K562 (cell line): ENCODE results near the gene EPB42. TPM values are rescaled to one million over a fixed set of nuclear protein-coding genes. Genes with fewer than 3 reads are reported as not detected.

Experiments
- ATAC-seq: fragments of 200-7000 bp; cut with Tn5 transposase; 3 replicates; pipeline ENCODE4 v1.9.1; 2020; ENCODE audit warnings: moderate library complexity
- BruUV-seq: library from RNA; stranded (reverse); fragments of 400-500 nt; replicated peaks from 2 replicates; lab custom pipeline; 2021; lab: Mats Ljungman, UMichigan
- CTCF ChIA-PET: fragments of 300-600 bp; formaldehyde crosslinking; extraction: SDS; loops from one replicate; lab custom pipeline; 2021; ENCODE audit warnings: low intra/inter-chr PET ratio; lab: Yijun Ruan, JAX
- POLR2A ChIA-PET: fragments of 300-600, 350-650 bp; sonication (Branson Sonifier 250); formaldehyde crosslinking; extraction: SDS; loops from one replicate; lab custom pipeline; 2021; ENCODE audit warnings: antibody characterized with exemption, inconsistent platforms; lab: Yijun Ruan, JAX
- DNase-seq, 4 experiments: peaks; one replicate each; pipeline versions ENCODE4 v3.0.0 to v3.0.0-alpha.2; 2011 to 2018; ENCODE audit warnings: low spot score in 3 of 4, mixed read lengths in 3 of 4; ENCODE audit errors: extremely low read depth in 1 of 4
- FAIRE-seq: peaks from 2 replicates; lab custom pipeline; 2011; peaks lifted over from hg19 to GRCh38; lab: Jason Lieb, UNC
- H2AFZ ChIP-seq: 2 replicates; pipeline ENCODE4 v1.6.0; 2011; ENCODE audit warnings: low read depth, low read length, control low read depth, inconsistent platforms
- H3K27ac ChIP-seq: fragments of 200-600 bp; 3 replicates; pipeline ENCODE4 v1.8.0; 2011; ENCODE audit warnings: low read depth, mild to moderate bottlenecking, control low read depth, inconsistent platforms, low read length, moderate library complexity, mixed read lengths; ENCODE audit errors: extremely low read depth
- H3K27me3 ChIP-seq, 2 experiments: fragments of 300-600 bp in 1 of 2; 2 replicates in 1 of 2; 3 replicates in 1 of 2; pipeline versions ENCODE4 v1.6.0 to v1.8.0; 2011; ENCODE audit warnings: inconsistent platforms in 2 of 2, low read length in 2 of 2, mild to moderate bottlenecking in 1 of 2, mixed read lengths in 1 of 2, moderate library complexity in 1 of 2; ENCODE audit not compliant: control insufficient read depth in 2 of 2, insufficient read depth in 2 of 2
- H3K36me3 ChIP-seq: fragments of 300-600 bp; 3 replicates; pipeline ENCODE4 v1.8.0; 2011; ENCODE audit warnings: mild to moderate bottlenecking, low read length, inconsistent platforms; ENCODE audit not compliant: control insufficient read depth, insufficient read depth
- H3K4me1 ChIP-seq, 2 experiments: fragments of 200-600 bp in 1 of 2; replicated peaks in 1 of 2; 2 replicates in 1 of 2; 3 replicates in 1 of 2; pipeline versions ENCODE4 v1.5.1 to v1.8.0; 2011; ENCODE audit warnings: inconsistent platforms in 2 of 2, low read length in 2 of 2, mild to moderate bottlenecking in 1 of 2, mixed read lengths in 1 of 2, moderate library complexity in 1 of 2; ENCODE audit not compliant: control insufficient read depth in 2 of 2, insufficient read depth in 2 of 2
- H3K4me2 ChIP-seq: 2 replicates; pipeline ENCODE4 v1.6.1; 2011; ENCODE audit warnings: low read length, control low read depth, inconsistent platforms, mixed read lengths; ENCODE audit not compliant: insufficient read depth
- H3K4me3 ChIP-seq: fragments of 200-600 bp; sonication (generic), shearing (Covaris generic); 2 replicates; pipeline ENCODE4 v1.5.1; 2016; ENCODE audit warnings: control low read depth, inconsistent platforms
- H3K79me2 ChIP-seq: fragments of 200-600 bp; 3 replicates; pipeline ENCODE4 v1.8.0; 2011; ENCODE audit warnings: low read length, inconsistent platforms; ENCODE audit not compliant: control insufficient read depth, insufficient read depth
- H3K9ac ChIP-seq, 2 experiments: 2 replicates each; pipeline versions ENCODE4 v1.6.0 to v1.6.1; 2011; ENCODE audit warnings: low read depth in 2 of 2, low read length in 2 of 2, control low read depth in 1 of 2, inconsistent platforms in 1 of 2, mild to moderate bottlenecking in 1 of 2, mixed read lengths in 1 of 2; ENCODE audit not compliant: insufficient read depth in 1 of 2
- H3K9me1 ChIP-seq: one replicate; pipeline ENCODE4 v1.6.0; 2011; ENCODE audit warnings: inconsistent platforms, mild to moderate bottlenecking, low read length, moderate library complexity; ENCODE audit not compliant: control insufficient read depth, insufficient read depth
- H3K9me3 ChIP-seq: replicated peaks from 2 replicates; pipeline ENCODE4 v1.5.1; 2011; ENCODE audit warnings: low read depth, low read length, inconsistent platforms; ENCODE audit not compliant: control insufficient read depth, insufficient read depth
- H4K20me1 ChIP-seq: replicated peaks from 2 replicates; pipeline ENCODE4 v1.6.1; 2011; ENCODE audit warnings: low read length, inconsistent platforms, mixed read lengths; ENCODE audit not compliant: control insufficient read depth, insufficient read depth
- DIDO1 ChIP-seq: fragments of 450-650 bp; IDR thresholded peaks from 2 replicates; pipeline ENCODE4 v1.6.1; 2016; ENCODE audit warnings: low read depth, missing biosample characterization, missing genetic modification characterization
- HDAC3 ChIP-seq: fragments of 450-650 bp; IDR thresholded peaks from 2 replicates; pipeline ENCODE4 v1.6.1; 2018; ENCODE audit warnings: borderline replicate concordance, mild to moderate bottlenecking, moderate library complexity; ENCODE audit not compliant: partially characterized antibody
- MAFK ChIP-seq: IDR thresholded peaks from 2 replicates; pipeline ENCODE4 v1.6.1; 2011; ENCODE audit warnings: low read length, improper control_type of control experiment
- MEF2D ChIP-seq: conservative IDR thresholded peaks from 2 replicates; pipeline ENCODE4 v1.6.1; 2016; ENCODE audit warnings: low read depth, missing genetic modification characterization, missing compliant biosample characterization
- MEIS2 ChIP-seq: fragments of 450-650 bp; IDR thresholded peaks from 2 replicates; pipeline ENCODE4 v1.6.1; 2014; ENCODE audit warnings: mild to moderate bottlenecking; ENCODE audit not compliant: partially characterized antibody
- NRF1 ChIP-seq, 2 experiments: fragments of 450-650 bp; IDR thresholded peaks in 1 of 2; conservative IDR thresholded peaks in 1 of 2; 2 replicates each; pipeline ENCODE4 v1.6.1; 2014; ENCODE audit warnings: mild to moderate bottlenecking in 2 of 2
- OTX1 ChIP-seq: fragments of 450-650 bp; formaldehyde crosslinking; IDR thresholded peaks from 2 replicates; pipeline ENCODE4 v1.4.0; 2022; ENCODE audit warnings: mild to moderate bottlenecking
- SMARCA4 ChIP-seq: fragments of 450-650 bp; IDR thresholded peaks from 2 replicates; pipeline ENCODE4 v1.6.1; 2016
- WHSC1 ChIP-seq: IDR thresholded peaks from one replicate; pipeline ENCODE4 v1.6.1; 2012; ENCODE audit warnings: low read length, control low read depth, inconsistent platforms
- ZBTB33 ChIP-seq: sonication (generic); formaldehyde crosslinking; IDR thresholded peaks from 2 replicates; pipeline ENCODE4 v1.8.1; 2023; ENCODE audit warnings: mild to moderate bottlenecking, missing genetic modification reagents
- ZBTB7A ChIP-seq: IDR thresholded peaks from 2 replicates; pipeline ENCODE4 v1.6.1; 2011; ENCODE audit warnings: low read depth, mild to moderate bottlenecking, low read length, moderate library complexity, borderline replicate concordance; ENCODE audit not compliant: control insufficient read depth
- ZC3H8 ChIP-seq: fragments of 450-650 bp; IDR thresholded peaks from 2 replicates; pipeline ENCODE4 v1.6.1; 2017
- ZNF174 ChIP-seq: fragments of 250-450 bp; sonication (Bioruptor Pico); IDR thresholded peaks from 2 replicates; pipeline ENCODE4 v1.4.0; 2020; ENCODE audit warnings: mild to moderate bottlenecking
- ZNF408 ChIP-seq: fragments of 250-450 bp; sonication (Bioruptor Pico); IDR thresholded peaks from 2 replicates; pipeline ENCODE4 v1.4.0; 2020; ENCODE audit warnings: low read depth, mild to moderate bottlenecking, moderate library complexity
- ZNF766 ChIP-seq: fragments of 200-800 bp; sonication (Bioruptor generic); conservative IDR thresholded peaks from 2 replicates; pipeline ENCODE4 v1.6.1; 2016; ENCODE audit warnings: missing genetic modification characterization, missing compliant biosample characterization
- ZSCAN29 ChIP-seq: fragments of 450-650 bp; IDR thresholded peaks from 2 replicates; pipeline ENCODE4 v1.6.1; 2017
- WGBS: fragments of 100-300 bp; shearing (Covaris generic); methylation state at CpG from one replicate; pipeline ENCODE4 v1.1.6; 2016; ENCODE audit warnings: low coverage, mixed read lengths; ENCODE audit not compliant: insufficient coverage; ENCODE audit errors: missing lambda C conversion rate; 5-methylcytosine and 5-hydroxymethylcytosine counted together
- in situ Hi-C: fragments of 300-500 bp; cut with MboI; formaldehyde crosslinking; loops from 4 replicates; pipeline ENCODE4 v1.15.0; 2018; ENCODE audit warnings: inconsistent platforms, mixed read lengths
- intact Hi-C: fragments of 100-400 bp; cut with micrococcal nuclease; formaldehyde crosslinking; loops from 2 replicates; pipeline ENCODE4 v1.14.2; 2022
- polyA plus RNA-seq, 8 experiments: library from polyadenylated mRNA; depleted of rRNA in 4 of 8; stranded (reverse) in 5 of 8; unstranded in 3 of 8; fragments of >200 nt; fragmentation: Nextera tagmentation in 2 of 8; fragmentation: Illumina TruSeq in 1 of 8; extraction: Ambion mirVana in 2 of 8; extraction: Trizol in 1 of 8; gene quantifications; 2 replicates each; pipeline versions ENCODE4 v1.2.1 to v1.2.3, GENCODE V29; 2011 to 2014; ENCODE audit warnings: inconsistent platforms in 1 of 8, missing spikeins in 1 of 8
- total RNA-seq, 7 experiments: library from RNA; depleted of rRNA in 6 of 7; stranded (reverse); fragments of >200 nt in 6 of 7; fragmentation: Illumina TruSeq in 2 of 7; extraction: Trizol in 2 of 7; gene quantifications; 2 replicates each; pipeline versions ENCODE4 v1.2.1 to v1.2.3, GENCODE V29; 2011 to 2021; ENCODE audit warnings: low replicate concordance in 1 of 7
- TF ChIP-seq, protein P1 (sequence below): IDR thresholded peaks from 2 replicates; pipeline ENCODE4 v1.6.1; 2014; ENCODE audit warnings: antibody characterized with exemption
- TF ChIP-seq, protein P2 (sequence below): fragments of 250-450 bp; sonication (Bioruptor Pico); IDR thresholded peaks from 2 replicates; pipeline ENCODE4 v1.4.0; 2020

Gene EPB42
- total and polyA plus RNA-seq, 9 of the 15 experiments (the other 6 are each of a cell fraction or from before 2014, with no cell fraction given), result 0.38 to 2.3 (median 1.4) TPM

- in situ Hi-C loops, result no loop called here
- TF ChIP-seq WHSC1, result no peak
- TF ChIP-seq, protein P1, sequence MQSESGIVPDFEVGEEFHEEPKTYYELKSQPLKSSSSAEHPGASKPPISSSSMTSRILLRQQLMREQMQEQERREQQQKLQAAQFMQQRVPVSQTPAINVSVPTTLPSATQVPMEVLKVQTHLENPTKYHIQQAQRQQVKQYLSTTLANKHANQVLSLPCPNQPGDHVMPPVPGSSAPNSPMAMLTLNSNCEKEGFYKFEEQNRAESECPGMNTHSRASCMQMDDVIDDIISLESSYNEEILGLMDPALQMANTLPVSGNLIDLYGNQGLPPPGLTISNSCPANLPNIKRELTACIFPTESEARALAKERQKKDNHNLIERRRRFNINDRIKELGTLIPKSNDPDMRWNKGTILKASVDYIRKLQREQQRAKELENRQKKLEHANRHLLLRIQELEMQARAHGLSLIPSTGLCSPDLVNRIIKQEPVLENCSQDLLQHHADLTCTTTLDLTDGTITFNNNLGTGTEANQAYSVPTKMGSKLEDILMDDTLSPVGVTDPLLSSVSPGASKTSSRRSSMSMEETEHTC, result no peak
- no peak for TF ChIP-seq ZNF766 (CRISPR knock-in tag)
- TF ChIP-seq ZBTB7A, result peak; percentile 62; the same call in 1 of the 2 replicates
- TF ChIP-seq SMARCA4, result 0 out of 2 replicates have a peak, but pooled peaks have one; percentile 22
- TF ChIP-seq MEF2D, result no peak
- TF ChIP-seq ZC3H8, result no peak
- no peak for TF ChIP-seq ZSCAN29
- TF ChIP-seq NRF1 (conservative IDR thresholded peaks at IDR 0.05 in 1 of 2, IDR thresholded peaks at IDR 0.05 in 1 of 2), result no peak
- no peak for TF ChIP-seq HDAC3
- no peak for TF ChIP-seq ZNF408 (CRISPR knock-in tag)
- TF ChIP-seq OTX1 (CRISPR knock-in tag), result no peak
- no peak for TF ChIP-seq ZNF174 (CRISPR knock-in tag)
- TF ChIP-seq MEIS2, result no peak
- 0 out of 2 replicates have a peak, but pooled peaks have one; percentile 1 for TF ChIP-seq MAFK
- TF ChIP-seq DIDO1 (tag), result no peak
- TF ChIP-seq ZBTB33 (CRISPR knock-in tag), result peak; percentile 93
- TF ChIP-seq, protein P2, sequence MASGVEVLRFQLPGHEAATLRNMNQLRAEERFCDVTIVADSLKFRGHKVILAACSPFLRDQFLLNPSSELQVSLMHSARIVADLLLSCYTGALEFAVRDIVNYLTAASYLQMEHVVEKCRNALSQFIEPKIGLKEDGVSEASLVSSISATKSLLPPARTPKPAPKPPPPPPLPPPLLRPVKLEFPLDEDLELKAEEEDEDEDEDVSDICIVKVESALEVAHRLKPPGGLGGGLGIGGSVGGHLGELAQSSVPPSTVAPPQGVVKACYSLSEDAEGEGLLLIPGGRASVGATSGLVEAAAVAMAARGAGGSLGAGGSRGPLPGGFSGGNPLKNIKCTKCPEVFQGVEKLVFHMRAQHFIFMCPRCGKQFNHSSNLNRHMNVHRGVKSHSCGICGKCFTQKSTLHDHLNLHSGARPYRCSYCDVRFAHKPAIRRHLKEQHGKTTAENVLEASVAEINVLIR (CRISPR knock-in tag), result no peak
These were observed 1.7 kb downstream of the EPB42 start for GRCh38 chr15:43218908-43219706.

More at GRCh38 chr15:43218908-43219706, 1.7 kb downstream of the EPB42 start:
- peak; percentile 70 for FAIRE-seq
- H4K20me1 ChIP-seq, result no peaks in the 10 kb centered on the region
- H2AFZ ChIP-seq, result peak overlapping the region; percentile 67; the same call in 1 of the 2 replicates
- no peaks in the 10 kb centered on the region for H3K36me3 ChIP-seq
- H3K9me1 ChIP-seq, result no peaks in the 10 kb centered on the region
- no peak overlapping the region for H3K4me3 ChIP-seq
- no peaks in the 10 kb centered on the region for H3K79me2 ChIP-seq
- no peaks in the 10 kb centered on the region for H3K27me3 ChIP-seq
- intact Hi-C loops, result no loop called here
- DNase-seq, result peak; percentile 60 to 77 (median 64)
- no peak overlapping the region for H3K4me2 ChIP-seq
- no TSS peak for BruUV-seq
- peak; percentile 73 for ATAC-seq
- no peak overlapping the region for H3K9ac ChIP-seq
- H3K4me1 ChIP-seq, result peaks cover 26 to 31% of the 10 kb centered on the region in 2 experiments; a peak in 4 of 5 replicates
- H3K27ac ChIP-seq, result no peak overlapping the region
- ChIA-PET POLR2A (interaction anchor here (0.8 to 1.2 kb wide), 3 partner anchors 10 to 499 kb away, joined by 3 to 4 read pairs (median 3); no protein-coding TSS in a partner anchor), CTCF (no interaction called here)
- no peaks in the 10 kb centered on the region; the same call in 1 of the 2 replicates for H3K9me3 ChIP-seq
- 58% methylated on average over 13 of the region's 13 CpGs for WGBS
